G401.6 (cell line): ENCODE results near the gene CREB1.
"Not testable (repeated sequence)": the region's sequence is repeated elsewhere in the genome, so short reads cannot be mapped to it uniquely, and the experiment has no call there.

Experiments used
- FAIRE-seq: peaks from 2 replicates; lab custom pipeline; 2012; peaks lifted over from hg19 to GRCh38; lab: Jason Lieb, UNC

CREB1 gene

DNA sequence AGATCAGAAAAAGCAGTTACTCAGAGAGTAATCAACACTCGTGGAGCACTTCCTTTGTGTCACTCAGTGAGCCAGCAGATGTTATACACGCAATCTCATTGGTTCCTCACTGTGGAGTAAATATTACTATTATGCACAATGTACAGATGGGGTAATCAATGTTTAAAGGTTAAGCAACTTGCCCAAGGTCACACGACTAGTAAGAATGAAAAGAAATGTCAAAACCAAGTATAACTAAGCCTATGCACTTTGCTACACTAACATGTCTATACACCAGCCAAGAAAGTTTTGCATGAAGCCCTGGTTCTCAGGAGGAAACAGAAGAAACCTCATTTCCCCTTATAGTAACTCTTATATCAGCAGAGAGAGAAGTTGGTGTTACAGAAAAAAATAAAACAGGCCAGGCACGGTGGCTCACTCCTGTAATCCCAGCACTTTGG is 90.0 kb downstream of the CREB1 start:
- no peak for FAIRE-seq

DNA sequence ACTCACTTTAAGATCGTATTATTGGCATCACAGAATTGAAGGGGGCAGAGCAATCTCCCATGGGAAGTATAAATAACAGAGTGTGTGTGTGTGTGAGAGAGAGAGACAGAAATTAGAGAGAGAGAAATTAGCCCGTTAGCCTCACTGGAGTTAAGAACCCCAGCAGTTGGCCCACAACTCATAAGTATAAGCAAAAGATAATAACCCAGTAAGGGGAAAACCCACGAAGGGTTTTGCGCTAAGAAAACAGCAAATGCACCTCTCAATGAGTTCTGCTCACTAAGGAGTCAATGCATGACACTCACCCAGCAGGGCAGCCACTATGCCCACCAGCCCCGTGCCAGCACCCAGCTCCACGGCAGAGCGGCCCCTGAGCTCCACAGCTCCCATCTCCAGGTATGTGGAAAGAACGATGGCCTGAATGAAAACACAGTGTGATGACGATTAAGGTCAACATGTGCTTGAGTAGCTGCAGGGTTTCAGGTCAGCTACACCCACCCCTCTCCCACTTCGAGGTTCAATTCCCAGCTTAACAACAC is 91.8 kb downstream of the CREB1 start:
- FAIRE-seq, result no peak

DNA sequence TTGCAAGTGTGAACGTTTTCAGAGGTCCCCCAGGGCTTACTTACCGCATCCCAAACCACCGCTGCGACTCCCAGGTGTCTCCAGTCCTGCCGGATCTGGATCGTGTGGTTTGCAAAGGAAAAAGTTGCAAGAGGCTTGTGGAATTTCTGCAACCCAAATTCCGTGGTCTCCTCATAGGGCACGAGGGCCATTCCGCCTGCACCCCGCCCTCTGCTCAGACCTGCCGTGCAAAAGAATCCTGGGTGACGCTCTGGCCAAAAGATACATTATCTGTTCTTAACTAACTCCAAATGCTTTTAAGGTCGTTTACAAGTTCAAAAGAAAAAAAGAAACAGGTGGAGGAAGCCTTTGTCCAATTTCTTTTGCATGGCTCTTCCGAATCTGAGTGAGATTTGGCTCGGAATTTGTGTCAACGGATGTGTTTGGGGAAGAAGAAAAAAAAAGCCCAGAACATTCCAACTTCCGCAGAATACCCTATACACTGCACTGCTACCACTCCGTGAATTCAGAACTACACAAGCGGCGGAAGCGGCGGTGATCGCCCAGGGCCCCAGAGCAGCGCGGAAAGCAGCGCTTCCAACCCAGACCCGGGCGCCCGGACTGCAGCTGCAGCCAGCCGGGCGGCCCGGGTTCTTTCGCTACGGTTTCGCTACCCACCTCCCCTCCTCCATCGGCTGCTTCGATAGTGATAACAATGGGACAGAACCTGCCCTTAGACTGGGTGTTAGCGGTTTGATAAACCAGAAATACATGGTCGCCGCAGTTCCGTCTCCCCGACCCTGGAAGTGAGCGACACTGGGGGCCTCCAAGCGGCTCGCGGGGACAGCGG is 94.6 kb downstream of the CREB1 start:
- FAIRE-seq, result no peak

DNA sequence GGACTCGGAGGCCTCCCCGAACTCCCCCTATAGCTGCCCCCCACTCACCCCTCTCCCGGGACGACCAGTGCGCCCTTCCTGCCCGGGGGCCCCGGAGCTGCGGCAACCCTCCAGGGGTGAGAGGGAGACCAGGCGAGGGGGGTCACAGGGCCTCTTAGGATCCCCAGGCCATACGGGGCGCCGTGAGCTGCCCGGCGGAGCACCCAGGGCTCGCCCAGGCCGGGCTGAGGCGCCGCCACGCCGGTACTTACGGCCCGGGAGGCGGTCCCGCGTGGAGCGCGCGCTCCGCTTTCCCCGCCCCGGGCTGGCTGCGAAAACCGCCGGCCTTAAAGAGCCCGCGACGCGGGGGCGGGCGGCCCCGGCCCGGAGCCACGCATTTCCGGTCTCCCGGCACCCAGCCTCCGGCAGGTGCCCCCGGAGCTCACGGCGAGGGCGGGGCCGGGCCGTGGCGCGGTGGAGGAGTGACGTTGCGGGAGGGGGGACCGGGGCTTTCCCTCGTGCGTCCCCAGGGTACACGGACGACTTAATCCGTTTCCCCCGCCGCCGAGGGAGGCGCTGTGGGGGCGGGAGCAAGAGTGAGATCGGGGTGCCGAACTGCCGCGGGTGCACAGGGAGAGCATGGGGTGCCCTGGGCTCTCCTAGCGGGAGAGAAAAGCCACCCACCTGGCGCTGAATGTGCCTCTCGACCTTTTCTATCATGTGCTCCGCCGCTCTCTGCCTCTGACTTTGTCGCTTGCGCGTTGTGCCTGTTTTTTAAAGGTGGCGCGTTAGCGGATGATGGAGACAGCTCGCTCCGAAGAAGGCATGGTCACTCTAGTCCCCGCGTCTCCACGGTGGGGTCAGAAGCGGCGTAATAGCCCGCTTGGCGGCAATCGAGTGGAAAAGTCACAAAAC is 95.5 kb downstream of the CREB1 start, which contains the start of gene METTL21A:
Gene METTL21A (minus strand): TSS at position 381 of the 894 bp plus-strand sequence. CDS start 1,019 bp downstream, outside the sequence.
- FAIRE-seq, result no peak

DNA sequence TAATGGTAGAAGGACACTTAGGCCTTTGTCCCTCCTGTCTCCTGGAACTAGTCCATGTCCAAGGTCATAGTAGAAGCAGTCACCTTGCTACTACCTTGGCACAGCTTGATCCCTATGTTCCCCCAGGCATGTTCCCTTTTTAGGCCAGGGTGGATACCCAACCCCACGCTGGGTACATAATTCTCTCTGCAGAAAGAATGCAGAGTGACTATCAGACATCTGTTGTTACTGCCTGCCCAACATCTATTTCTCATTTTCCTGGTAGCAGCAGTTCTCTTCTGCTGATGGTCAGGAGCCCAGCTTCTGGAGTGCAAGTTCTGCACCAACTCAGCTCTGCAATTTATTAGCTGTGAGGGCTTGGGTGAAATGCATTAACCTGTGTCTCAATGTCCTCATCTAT is 99.8 kb downstream of the CREB1 start:
- FAIRE-seq, result no peak

DNA sequence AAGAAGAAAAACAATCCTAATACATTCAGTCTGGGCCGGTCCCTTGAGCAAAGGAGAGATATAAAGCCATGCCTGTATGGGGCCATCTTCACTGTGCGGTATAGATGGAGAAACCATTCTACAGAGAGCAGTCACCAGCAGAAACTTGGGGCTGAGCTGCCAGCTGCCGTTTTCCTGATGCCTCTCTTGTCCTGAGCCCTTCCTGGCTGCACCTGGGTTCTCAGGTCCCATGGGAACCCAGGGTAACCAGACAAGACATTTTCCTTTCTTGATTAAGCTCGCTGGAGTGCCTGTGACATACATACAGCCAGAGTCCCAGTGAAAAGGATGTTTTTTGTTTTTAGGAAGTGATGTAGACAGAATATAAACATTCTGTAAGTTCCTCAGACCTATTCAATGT is 100.7 kb downstream of the CREB1 start:
- FAIRE-seq, result no peak

DNA sequence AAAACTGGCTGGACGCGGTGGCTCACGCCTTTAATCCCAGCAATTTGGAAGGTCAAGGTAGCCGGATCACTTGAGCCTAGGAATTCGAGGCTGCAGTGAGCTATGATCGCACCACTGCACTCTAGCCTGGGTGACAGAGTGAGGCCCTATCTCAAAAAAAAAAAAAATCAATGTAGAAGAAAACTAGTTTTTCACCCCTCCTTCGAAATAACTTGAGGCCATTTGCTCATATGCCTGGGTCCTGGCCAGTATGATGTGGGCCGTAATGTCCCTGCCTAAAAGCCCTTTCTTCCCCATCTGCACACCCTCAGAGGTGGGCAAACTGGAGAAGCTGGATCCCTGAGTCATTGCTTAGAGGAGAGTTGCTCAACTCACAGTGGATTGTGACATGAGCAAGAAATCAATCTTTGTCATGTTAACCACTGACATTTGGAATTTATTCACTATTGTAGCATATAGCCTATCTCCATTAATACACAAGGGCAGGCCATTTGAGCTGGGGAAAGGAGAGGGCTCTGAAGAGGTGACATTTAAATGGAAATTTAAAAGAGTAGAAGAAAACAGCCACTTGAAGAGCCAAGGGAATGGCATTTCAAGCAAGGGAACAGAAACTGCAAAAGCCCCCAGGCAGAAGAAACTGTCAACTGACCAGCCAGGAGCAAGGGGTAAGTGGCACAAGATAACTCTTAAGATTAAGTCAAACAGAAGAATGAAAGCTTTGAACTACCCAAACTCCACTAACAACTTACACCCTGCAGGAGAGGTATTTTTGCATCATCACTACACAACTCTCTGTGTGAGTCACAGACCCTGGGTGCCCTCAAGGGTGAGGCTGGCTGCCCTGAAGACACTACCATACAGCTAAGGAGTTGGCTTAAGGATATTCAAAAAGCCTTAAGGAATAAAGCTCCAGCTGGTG is 103.1 kb downstream of the CREB1 start:
- FAIRE-seq, result no peak

DNA sequence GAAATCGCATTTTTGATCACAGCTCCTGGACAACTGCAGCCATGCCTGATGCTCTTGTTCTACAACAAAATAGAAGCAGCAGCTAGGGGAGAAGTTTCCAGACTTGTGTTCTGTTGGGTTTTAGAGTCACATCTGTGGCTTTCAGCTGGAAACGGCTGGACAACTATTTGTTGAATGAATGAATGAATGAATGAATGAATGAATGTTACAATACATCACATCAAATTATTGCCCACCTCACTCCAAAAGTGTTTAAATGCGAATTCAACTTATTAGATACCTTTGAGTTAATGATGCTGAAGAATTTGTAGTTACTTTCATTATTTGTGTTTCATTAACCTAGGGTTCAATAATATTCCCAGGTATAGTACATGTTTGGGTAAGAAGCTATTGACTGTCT is 103.9 kb downstream of the CREB1 start:
- no peak for FAIRE-seq

DNA sequence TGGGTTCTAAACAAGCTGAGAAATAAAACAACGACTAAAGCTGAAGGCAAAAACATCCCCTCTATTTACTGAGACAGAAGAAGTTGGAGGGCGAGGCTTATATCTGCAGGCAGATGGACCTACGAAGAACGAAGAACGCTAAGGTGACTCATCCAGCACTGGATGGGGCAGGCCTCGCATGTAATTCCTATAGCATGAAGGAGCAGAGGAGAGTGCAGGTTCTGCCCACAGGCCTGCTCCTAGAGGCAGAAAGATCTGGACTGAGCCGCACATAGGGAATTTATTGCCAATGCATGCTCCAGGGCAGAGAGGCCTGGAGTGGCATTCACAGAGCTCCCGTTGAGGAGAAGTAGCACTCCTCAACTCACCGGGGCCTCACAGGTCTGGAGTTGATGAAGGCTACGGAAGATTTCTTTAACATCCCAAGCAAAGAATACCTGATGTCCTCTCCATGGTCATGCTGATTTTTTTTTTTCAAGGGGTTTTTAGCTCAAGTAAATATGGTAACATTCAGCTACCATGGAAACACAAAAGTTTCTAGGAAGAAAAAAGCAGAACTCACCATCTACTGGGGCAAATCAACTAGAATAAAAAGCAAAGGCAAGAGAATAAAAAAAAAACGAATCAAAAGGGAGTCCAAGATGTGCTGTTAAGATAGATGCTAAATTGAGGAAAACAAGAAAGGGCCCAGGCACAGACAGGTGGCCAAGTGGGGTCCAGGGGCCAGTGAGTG is 105.9 kb downstream of the CREB1 start:
- no peak for FAIRE-seq

DNA sequence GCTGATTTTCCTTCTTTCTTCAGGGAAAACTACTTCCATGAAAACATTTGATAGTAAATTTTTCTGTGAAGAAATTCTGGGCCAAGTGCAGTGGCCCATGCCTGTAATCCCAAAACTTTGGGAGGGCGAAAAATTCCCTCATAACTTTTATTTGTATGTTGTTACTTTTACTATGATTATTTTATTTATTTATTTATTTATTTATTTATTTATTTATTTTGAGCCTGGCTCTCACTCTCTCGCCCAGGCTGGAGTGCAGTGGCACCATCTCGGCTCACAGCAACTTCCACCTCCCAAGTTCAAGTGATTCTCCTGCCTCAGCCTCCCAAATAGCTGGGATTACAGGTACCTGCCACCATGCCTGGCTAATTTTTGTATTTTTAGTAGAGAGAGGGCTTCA is 109.5 kb downstream of the CREB1 start:
- FAIRE-seq, result not testable (repeated sequence)

DNA sequence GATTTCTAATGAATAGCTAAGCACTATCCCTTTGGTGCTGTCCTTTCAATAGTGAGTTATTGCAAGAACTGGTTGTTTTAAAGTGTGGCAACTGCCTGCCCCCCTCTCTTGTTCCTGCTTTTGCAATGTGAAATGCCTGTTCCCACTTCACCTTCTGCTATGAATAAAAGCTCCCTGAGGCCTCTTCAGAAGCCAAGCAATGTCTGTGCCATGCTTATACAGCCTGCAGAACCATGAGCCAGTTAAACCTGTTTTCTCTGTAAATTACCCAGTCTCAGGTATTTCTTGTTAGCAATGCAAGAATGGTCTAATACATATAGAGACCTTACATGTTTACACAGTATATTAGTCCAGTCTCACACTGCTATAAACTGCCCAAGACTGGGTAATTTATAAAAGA is 110.4 kb downstream of the CREB1 start:
- FAIRE-seq, result no peak

DNA sequence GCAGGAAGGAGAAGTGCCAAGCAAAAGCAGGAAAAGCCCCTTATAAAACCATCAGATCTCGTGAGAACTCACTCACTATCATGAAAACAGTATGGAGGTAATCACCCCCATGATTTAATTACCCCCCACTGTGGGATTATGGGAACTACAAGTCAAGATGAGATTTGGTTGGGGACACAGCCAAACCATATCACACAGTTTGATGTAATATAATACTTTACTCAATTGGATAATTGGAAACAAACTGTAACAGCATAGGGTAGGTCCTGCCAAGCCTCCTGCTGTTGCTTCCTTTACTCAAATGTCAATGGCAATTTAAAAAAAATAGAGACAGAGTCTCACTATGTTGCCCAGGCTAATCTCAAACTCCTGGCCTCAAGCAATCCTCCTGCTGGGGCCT is 110.9 kb downstream of the CREB1 start:
- FAIRE-seq, result no peak

DNA sequence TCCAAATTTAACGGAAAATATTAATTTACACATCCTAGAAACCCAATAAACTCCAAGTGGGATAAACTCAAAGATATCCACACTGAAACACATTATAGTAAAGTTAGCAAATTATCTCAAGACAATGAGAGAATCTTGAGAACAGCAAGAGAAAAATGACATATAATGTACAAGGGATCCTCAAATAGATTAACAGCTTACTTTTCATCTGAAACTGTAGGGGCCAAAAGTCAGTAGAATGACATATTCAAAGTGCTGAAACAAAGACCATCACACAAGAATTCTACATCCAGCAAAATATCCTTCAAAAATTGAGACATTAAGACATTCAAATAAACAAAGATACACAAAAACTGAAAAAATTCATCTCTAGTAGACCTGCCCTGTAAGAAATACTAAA is 114.1 kb downstream of the CREB1 start:
- no peak for FAIRE-seq

DNA sequence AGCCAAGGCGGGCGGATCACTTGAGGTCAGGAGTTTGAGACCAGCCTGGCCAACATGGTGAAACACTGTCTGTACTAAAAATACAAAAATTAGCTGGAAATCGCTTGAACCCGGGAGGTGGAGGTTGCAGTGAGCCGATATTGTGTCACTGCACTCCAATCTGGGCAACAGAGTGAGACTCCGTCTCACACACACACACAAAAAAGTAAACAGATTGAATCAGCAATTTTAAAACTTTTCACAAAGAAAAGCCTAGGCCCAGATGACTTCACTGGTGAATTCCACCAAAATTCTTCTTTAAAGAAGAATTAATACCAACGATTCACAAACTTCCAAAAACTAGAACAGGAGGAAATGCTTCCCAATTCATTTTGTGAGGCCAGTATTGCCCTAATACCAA is 116.8 kb downstream of the CREB1 start:
- FAIRE-seq, result not testable (repeated sequence)
